CD4-positive, CD25-positive, alpha-beta regulatory T cell (primary cell): ENCODE data around the gene HNRNPA3. TPM values are rescaled to one million over a fixed set of nuclear protein-coding genes. Genes with fewer than 3 reads are reported as not detected.
A peak's percentile ranks its signal among the peaks of the same experiment; 100 is the strongest.

Source experiments
- ATAC-seq, 2 donors: fragments of 150-1000 bp; cut with Tn5 transposase; one replicate each; pipeline ENCODE4 v1.10.0; 2021; ENCODE audit warnings: low read depth in 2 of 2, moderate number of reproducible peaks in 2 of 2, moderate library complexity in 1 of 2
- DNase-seq, 3 donors: peaks; one replicate each; pipeline versions ENCODE4 v3.0.0 to v3.0.0-alpha.2; 2012 to 2022; ENCODE audit warnings: mixed read lengths in 1 of 3
- H3K27ac ChIP-seq: one replicate; pipeline ENCODE4 v1.7.0; 2013; ENCODE audit warnings: mild to moderate bottlenecking, low read length; ENCODE audit not compliant: insufficient read depth, poor library complexity, severe bottlenecking
- H3K27me3 ChIP-seq: one replicate; pipeline ENCODE4 v1.7.0; 2013; ENCODE audit warnings: low read length; ENCODE audit not compliant: control insufficient read depth, insufficient read depth
- H3K36me3 ChIP-seq: one replicate; pipeline ENCODE4 v1.7.0; 2013; ENCODE audit warnings: mild to moderate bottlenecking, low read length, moderate library complexity; ENCODE audit not compliant: control insufficient read depth, insufficient read depth
- H3K4me1 ChIP-seq: 2 replicates; pipeline ENCODE4 v1.7.0; 2013; ENCODE audit warnings: mild to moderate bottlenecking, low read length; ENCODE audit not compliant: insufficient read depth, control insufficient read depth, poor library complexity, severe bottlenecking
- H3K4me3 ChIP-seq: one replicate; pipeline ENCODE4 v1.7.0; 2013; ENCODE audit warnings: low read depth, mild to moderate bottlenecking, low read length, moderate library complexity
- H3K9me3 ChIP-seq, 2 experiments: 1 replicate in 1 of 2; 2 replicates in 1 of 2; pipeline ENCODE4 v1.7.0; 2013; ENCODE audit warnings: low read length in 2 of 2, mild to moderate bottlenecking in 1 of 2, moderate library complexity in 1 of 2; ENCODE audit not compliant: control insufficient read depth in 2 of 2
- H3K27ac Mint-ChIP-seq, 3 donors: one replicate each; pipeline ENCODE4 v1.8.0; 2020 to 2022; ENCODE audit warnings: mild to moderate bottlenecking in 3 of 3, mixed read lengths in 3 of 3, moderate library complexity in 2 of 3
- H3K27me3 Mint-ChIP-seq: one replicate; pipeline ENCODE4 v1.8.0; 2022; ENCODE audit warnings: mild to moderate bottlenecking, mixed read lengths
- H3K36me3 Mint-ChIP-seq: one replicate; pipeline ENCODE4 v1.8.0; 2020; ENCODE audit warnings: mixed read lengths
- H3K4me1 Mint-ChIP-seq, 4 donors: one replicate each; pipeline ENCODE4 v1.8.0; 2020 to 2022; ENCODE audit warnings: mixed read lengths in 4 of 4, mild to moderate bottlenecking in 1 of 4
- H3K4me3 Mint-ChIP-seq, 4 donors: one replicate each; pipeline ENCODE4 v1.8.0; 2020 to 2022; ENCODE audit warnings: mild to moderate bottlenecking in 4 of 4, mixed read lengths in 4 of 4, moderate library complexity in 3 of 4
- H3K9me3 Mint-ChIP-seq, 7 donors: one replicate each; pipeline ENCODE4 v1.8.0; 2020 to 2022; ENCODE audit warnings: mixed read lengths in 7 of 7, mild to moderate bottlenecking in 3 of 7, moderate library complexity in 2 of 7
- polyA plus RNA-seq, 4 donors: library from polyadenylated mRNA; unstranded; fragments of 300-500 nt; fragmentation: Illumina TruSeq; gene quantifications; one replicate each; pipeline ENCODE4 v1.2.3, GENCODE V29; 2021
- total RNA-seq: library from RNA; stranded (reverse); gene quantifications from one replicate; pipeline ENCODE4 v1.2.3, GENCODE V29; 2022

HNRNPA3 gene
- total and polyA plus RNA-seq, 5 donors from 2014 or later, result 38.8 to 231 (median 58.1) TPM

DNA sequence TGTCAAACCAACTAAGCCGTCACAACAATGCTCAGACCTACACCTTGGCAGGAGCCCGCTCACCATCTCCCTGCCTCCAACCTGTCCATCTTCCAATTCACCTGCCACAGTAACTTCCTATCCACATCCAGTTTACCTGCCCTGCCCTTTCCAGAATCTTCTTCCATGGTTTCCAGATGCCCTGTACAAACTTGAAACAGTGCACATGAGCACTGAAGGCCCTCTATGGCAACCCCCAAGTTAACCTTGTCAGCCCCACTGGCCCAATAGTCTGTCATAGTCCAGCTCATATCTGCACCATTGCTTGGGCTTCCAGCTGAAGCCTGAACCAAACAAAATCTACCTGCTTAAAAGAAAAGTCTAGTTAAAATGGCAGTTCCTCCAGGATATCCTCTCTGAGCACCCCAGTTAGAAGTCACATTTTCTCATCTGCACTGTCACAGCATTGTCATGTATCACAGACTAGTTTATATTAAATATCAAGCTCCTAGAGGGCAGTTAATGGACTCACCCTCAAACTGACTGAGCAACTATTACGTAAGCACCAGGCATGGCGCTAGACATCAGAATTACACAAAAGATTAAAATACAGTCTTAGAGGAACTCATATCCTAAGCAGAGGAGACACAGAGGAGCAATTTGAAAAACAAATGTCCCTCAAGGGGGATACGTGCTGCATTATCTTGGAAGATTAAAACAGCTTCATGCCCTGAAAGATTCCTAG lies 40.4 kb downstream of the HNRNPA3 start:
- Histone ChIP-seq H3K4me3 (peak overlapping the region; percentile 64), H3K9me3 (no peaks in the 10 kb centered on the region), H3K4me1 (peaks cover 79% of the 10 kb centered on the region), H3K36me3 (peaks cover 26% of the 10 kb centered on the region), H3K27ac (peak overlapping the region; percentile 80), H3K27me3 (no peaks in the 10 kb centered on the region)
- no peaks in the 10 kb centered on the region for H3K27me3 Mint-ChIP-seq
- H3K9me3 Mint-ChIP-seq, result peaks cover 0 to 1% (median 0%) of the 10 kb centered on the region in 7 donors
- DNase-seq (peak in 1 of 3 donors; percentile 38), ATAC-seq (no peak)
- peak overlapping the region; percentile 22 to 80 (median 68) for H3K4me3 Mint-ChIP-seq
- peak overlapping the region; percentile 94 to 99 (median 98) for H3K27ac Mint-ChIP-seq
- H3K4me1 Mint-ChIP-seq, result peaks cover 46 to 92% (median 79%) of the 10 kb centered on the region in 4 donors
- H3K36me3 Mint-ChIP-seq, result peaks cover 33% of the 10 kb centered on the region

DNA sequence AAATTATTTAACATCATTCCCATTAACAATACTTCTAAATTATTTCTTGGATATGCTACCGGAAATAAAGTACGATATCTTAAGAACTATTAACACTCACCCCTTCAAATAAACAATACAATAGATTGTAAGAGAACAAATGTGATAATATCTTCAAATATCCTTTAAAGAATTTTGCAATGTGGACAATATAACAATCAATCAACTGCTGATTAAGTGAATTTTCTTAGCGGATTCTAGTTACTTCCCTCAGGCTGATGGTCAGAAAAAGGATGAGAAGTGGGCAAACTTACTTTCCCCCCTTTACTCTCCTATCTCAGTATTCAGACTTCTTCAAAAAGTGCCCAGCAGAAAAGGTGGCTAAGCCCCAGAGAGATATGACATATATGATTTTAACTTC lies 41.1 kb downstream of the HNRNPA3 start:
- ATAC-seq (no peak), DNase-seq (no peak)
- Histone ChIP-seq H3K9me3 (no peaks in the 10 kb centered on the region), H3K4me3 (peak overlapping the region; percentile 34), H3K4me1 (peaks cover 81% of the 10 kb centered on the region), H3K27me3 (no peaks in the 10 kb centered on the region), H3K36me3 (peaks cover 26% of the 10 kb centered on the region), H3K27ac (peak overlapping the region; percentile 80)
- H3K36me3 Mint-ChIP-seq, result peaks cover 38% of the 10 kb centered on the region
- H3K4me3 Mint-ChIP-seq, result peak overlapping the region in 2 of 4 donors; percentile 6 to 35
- H3K4me1 Mint-ChIP-seq, result peaks cover 46 to 93% (median 79%) of the 10 kb centered on the region in 4 donors
- H3K27ac Mint-ChIP-seq, result peak overlapping the region; percentile 33 to 98 (median 67)
- peaks cover 0 to 1% (median 0%) of the 10 kb centered on the region in 7 donors for H3K9me3 Mint-ChIP-seq
- no peaks in the 10 kb centered on the region for H3K27me3 Mint-ChIP-seq

DNA sequence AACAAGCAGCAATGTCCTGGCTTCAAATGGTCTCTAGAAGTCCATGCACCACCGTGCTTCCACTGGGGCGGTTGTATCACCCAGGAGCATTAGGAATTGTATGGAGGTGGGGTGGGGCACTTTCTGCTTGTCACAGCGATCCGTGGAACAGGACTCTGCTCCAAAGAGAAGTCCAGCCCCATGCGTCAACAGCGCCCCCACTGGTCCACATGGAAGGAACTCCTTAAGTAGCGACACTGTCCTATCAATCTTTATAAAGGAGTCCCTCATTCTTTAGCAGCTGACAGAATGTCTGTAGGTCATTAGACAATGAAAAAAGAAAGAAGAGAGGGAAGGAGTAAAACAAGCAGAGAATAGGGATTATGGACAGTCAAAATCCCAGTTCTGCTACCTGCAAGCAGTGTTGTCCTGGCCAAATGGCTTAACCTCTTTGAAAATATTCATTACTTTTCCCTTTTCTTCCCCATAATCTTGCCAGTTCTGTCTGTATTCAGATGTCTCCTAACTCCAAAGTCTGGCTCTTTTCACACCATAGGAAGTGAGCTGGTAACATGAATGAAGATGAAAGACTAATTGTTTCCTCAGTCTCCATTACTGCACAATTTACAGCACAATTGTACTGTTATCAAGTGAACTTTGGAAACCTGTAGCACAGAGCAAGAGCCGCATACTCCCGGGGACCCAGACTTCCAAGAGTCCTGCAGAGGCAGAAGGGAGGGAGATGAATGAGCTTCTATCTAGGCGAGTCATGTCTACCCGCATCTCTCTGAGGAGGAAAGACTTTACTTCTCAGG lies 42.0 kb downstream of the HNRNPA3 start:
- H3K4me3 Mint-ChIP-seq, result peak overlapping the region in 3 of 4 donors; percentile 35 to 50 (median 38)
- H3K27ac Mint-ChIP-seq, result peak overlapping the region; percentile 69 to 98 (median 80)
- peaks cover 0 to 1% (median 0%) of the 10 kb centered on the region in 7 donors for H3K9me3 Mint-ChIP-seq
- H3K27me3 Mint-ChIP-seq, result no peaks in the 10 kb centered on the region
- H3K4me1 ChIP-seq, result peaks cover 87% of the 10 kb centered on the region
- no peaks in the 10 kb centered on the region for H3K9me3 ChIP-seq
- H3K36me3 Mint-ChIP-seq, result peaks cover 39% of the 10 kb centered on the region
- H3K36me3 ChIP-seq, result peaks cover 26% of the 10 kb centered on the region
- peak overlapping the region; percentile 34 for H3K4me3 ChIP-seq
- DNase-seq, result no peak
- peak overlapping the region; percentile 17 for H3K27ac ChIP-seq
- no peaks in the 10 kb centered on the region for H3K27me3 ChIP-seq
- peaks cover 46 to 97% (median 82%) of the 10 kb centered on the region in 4 donors for H3K4me1 Mint-ChIP-seq
- ATAC-seq, result no peak

DNA sequence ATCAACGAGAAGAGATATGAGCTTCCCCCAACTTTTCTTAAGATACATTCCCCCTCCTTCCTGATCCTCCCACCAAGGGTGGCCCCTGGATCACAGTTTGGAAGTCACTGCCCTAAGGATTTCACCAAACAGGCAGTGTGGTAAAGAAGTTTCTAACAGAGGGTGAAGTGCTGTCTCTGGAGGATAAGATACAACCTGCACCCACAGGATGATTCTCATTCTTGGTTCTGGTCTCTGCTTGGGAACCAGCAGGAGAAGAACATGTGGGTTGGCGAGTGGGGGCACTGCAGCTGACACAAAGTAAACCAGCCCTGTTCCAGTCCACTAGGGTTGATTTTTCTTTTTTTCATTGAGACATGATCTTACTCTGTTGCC lies 42.6 kb downstream of the HNRNPA3 start:
- Histone ChIP-seq H3K4me1 (peaks cover 89% of the 10 kb centered on the region), H3K27ac (peak overlapping the region; percentile 17), H3K9me3 (no peaks in the 10 kb centered on the region), H3K36me3 (peaks cover 26% of the 10 kb centered on the region), H3K27me3 (no peaks in the 10 kb centered on the region), H3K4me3 (peak overlapping the region; percentile 34)
- Mint-ChIP-seq H3K9me3 (peaks cover 0 to 1% (median 0%) of the 10 kb centered on the region in 7 donors), H3K4me3 (peak overlapping the region in 2 of 4 donors; percentile 35 to 50), H3K27ac (peak overlapping the region; percentile 69 to 98 (median 80)), H3K36me3 (peaks cover 39% of the 10 kb centered on the region), H3K27me3 (no peaks in the 10 kb centered on the region), H3K4me1 (peaks cover 51 to 97% (median 84%) of the 10 kb centered on the region in 4 donors)
- ATAC-seq (no peak), DNase-seq (no peak)

DNA sequence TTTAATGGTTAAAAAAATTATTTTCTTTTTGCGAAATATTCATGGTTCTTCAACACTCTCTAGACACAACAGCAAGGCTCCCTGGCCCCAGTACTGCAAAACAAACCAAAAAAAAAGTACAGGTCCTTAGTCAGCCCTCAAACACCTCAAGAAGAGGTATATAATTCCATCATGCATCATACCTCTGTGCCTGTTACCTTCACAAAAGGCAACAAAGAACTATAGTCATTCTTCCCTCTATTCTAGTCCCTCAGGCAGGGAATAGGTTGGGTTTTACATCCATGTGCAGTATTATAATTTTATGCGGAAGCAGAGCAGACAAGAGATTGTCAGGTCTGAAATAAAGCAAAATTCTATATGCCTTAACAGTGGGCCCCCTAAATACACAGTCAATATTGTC lies 43.4 kb downstream of the HNRNPA3 start:
- H3K4me1 Mint-ChIP-seq, result peaks cover 52 to 96% (median 81%) of the 10 kb centered on the region in 4 donors
- peaks cover 35% of the 10 kb centered on the region for H3K36me3 Mint-ChIP-seq
- peak overlapping the region; percentile 60 to 86 (median 63) for H3K4me3 Mint-ChIP-seq
- DNase-seq (no peak), ATAC-seq (no peak)
- no peaks in the 10 kb centered on the region for H3K27me3 Mint-ChIP-seq
- Histone ChIP-seq H3K4me1 (peaks cover 89% of the 10 kb centered on the region), H3K27ac (no peak overlapping the region), H3K27me3 (no peaks in the 10 kb centered on the region), H3K36me3 (peaks cover 23% of the 10 kb centered on the region), H3K9me3 (no peaks in the 10 kb centered on the region), H3K4me3 (peak overlapping the region; percentile 68)
- H3K27ac Mint-ChIP-seq, result peak overlapping the region; percentile 20 to 98 (median 61)
- H3K9me3 Mint-ChIP-seq, result peaks cover 0 to 1% (median 0%) of the 10 kb centered on the region in 7 donors

DNA sequence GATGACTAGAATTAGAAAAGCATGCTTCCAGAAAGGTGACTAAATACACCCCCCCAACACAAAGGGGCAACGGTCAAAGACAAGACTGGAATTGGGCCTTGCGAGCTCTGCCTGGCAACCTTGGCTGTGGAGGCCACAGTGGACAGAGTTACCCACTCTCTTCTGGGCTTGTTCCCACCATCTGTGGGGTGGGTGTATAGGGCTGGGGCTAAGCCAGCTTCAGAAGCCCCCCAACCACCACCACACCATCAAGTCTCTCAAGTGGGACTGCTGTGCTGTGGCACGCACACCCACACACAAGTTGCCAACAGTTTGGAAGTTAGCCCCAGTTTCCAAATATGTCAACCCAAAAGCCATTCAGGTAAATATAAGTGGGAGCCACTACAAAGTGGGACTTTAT lies 44.1 kb downstream of the HNRNPA3 start:
- Histone ChIP-seq H3K27me3 (no peaks in the 10 kb centered on the region), H3K36me3 (peaks cover 18% of the 10 kb centered on the region), H3K4me1 (peaks cover 89% of the 10 kb centered on the region), H3K27ac (no peak overlapping the region), H3K4me3 (peak overlapping the region; percentile 68), H3K9me3 (no peaks in the 10 kb centered on the region)
- H3K36me3 Mint-ChIP-seq, result peaks cover 30% of the 10 kb centered on the region
- no peaks in the 10 kb centered on the region for H3K27me3 Mint-ChIP-seq
- no peak for ATAC-seq
- H3K27ac Mint-ChIP-seq, result peak overlapping the region; percentile 65 to 98 (median 74)
- peak overlapping the region; percentile 60 to 86 (median 65) for H3K4me3 Mint-ChIP-seq
- DNase-seq, result no peak
- H3K4me1 Mint-ChIP-seq, result peaks cover 53 to 96% (median 82%) of the 10 kb centered on the region in 4 donors
- peaks cover 0 to 1% (median 0%) of the 10 kb centered on the region in 7 donors for H3K9me3 Mint-ChIP-seq

DNA sequence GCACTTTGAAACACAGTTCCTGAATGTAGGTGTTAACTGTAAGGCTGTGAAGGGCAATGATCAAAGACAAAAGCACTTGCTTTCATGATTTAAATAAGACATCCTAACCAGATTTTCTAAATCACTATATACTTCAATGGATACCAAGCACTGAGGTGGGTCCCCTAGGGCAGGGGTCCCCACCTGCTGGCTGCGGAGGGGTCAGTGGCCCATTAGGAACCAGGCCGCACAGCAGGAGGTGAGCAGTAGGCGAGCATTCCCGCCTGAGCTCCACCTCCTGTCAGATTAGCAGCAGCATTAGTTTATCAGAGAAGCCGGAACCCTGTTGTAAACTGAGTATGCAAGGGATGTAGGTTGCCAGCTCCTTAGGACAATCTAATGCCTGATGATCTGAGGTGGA lies 44.9 kb downstream of the HNRNPA3 start:
- no peaks in the 10 kb centered on the region for H3K27me3 Mint-ChIP-seq
- no peaks in the 10 kb centered on the region for H3K9me3 ChIP-seq
- H3K4me3 Mint-ChIP-seq, result peak overlapping the region; percentile 60 to 86 (median 65)
- ATAC-seq (no peak), DNase-seq (no peak)
- no peaks in the 10 kb centered on the region for H3K27me3 ChIP-seq
- peaks cover 26% of the 10 kb centered on the region for H3K36me3 Mint-ChIP-seq
- H3K36me3 ChIP-seq, result peaks cover 18% of the 10 kb centered on the region
- H3K9me3 Mint-ChIP-seq, result no peaks in the 10 kb centered on the region
- peak overlapping the region; percentile 68 for H3K4me3 ChIP-seq
- H3K27ac ChIP-seq, result no peak overlapping the region
- peaks cover 88% of the 10 kb centered on the region for H3K4me1 ChIP-seq
- peaks cover 53 to 96% (median 82%) of the 10 kb centered on the region in 4 donors for H3K4me1 Mint-ChIP-seq
- peak overlapping the region; percentile 65 to 98 (median 74) for H3K27ac Mint-ChIP-seq
